ENCODE measurements around the gene GRIN2C. TPM values are rescaled to one million over a fixed set of nuclear protein-coding genes. Genes with fewer than 3 reads are reported as not detected.

The GRIN2C gene
- total and polyA plus RNA-seq, 2 donors from 2014 or later, result 0.15 to 0.31 TPM

DNA sequence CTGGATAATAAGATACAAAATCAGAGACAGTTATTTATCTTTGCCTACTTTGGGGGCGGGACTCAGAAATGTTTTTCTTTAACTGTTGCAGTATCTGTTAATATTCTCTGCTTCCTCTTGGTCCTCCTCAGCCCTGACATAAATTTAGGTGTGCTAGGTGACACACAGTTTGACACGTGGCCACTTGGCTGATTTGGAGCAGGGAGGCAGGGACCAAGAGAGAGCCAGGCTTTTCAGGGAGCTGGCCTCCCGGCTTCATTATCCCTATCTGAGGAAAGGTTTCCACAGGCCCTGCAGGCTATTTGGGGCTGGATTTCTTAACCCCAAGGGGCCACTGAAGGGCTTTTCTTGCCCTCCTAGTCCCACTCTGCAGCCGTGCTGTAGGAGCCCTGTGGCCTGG is 63.5 kb downstream of the GRIN2C start:
- DNase-seq, result no peak
- Histone ChIP-seq H3K9me3 (ENCODE audit: control insufficient read depth in 2 of 3, insufficient read depth in 1 of 3, low read length in 3 of 3) (no peaks in the 10 kb centered on the region), H3K4me1 (ENCODE audit: control insufficient read depth in 2 of 3, insufficient read depth in 2 of 3, low read depth in 1 of 3, low read length in 3 of 3) (no peaks in the 10 kb centered on the region), H3K27ac (ENCODE audit: low read depth in 2 of 2, low read length in 2 of 2) (no peak overlapping the region), H3K36me3 (ENCODE audit: control insufficient read depth in 2 of 3, insufficient read depth in 3 of 3, low read length in 3 of 3) (peaks cover 0 to 13% (median 12%) of the 10 kb centered on the region in 3 donors), H3K9ac (ENCODE audit: low read length in 3 of 3) (no peak overlapping the region), H3K27me3 (ENCODE audit: control insufficient read depth, insufficient read depth, low read length) (no peaks in the 10 kb centered on the region), H3K4me3 (ENCODE audit: low read length in 3 of 3) (no peak overlapping the region)
- intact Hi-C loops (cut with DNase I), result no loop called here
- FAIRE-seq, result no peak
- TF ChIP-seq, protein P1, sequence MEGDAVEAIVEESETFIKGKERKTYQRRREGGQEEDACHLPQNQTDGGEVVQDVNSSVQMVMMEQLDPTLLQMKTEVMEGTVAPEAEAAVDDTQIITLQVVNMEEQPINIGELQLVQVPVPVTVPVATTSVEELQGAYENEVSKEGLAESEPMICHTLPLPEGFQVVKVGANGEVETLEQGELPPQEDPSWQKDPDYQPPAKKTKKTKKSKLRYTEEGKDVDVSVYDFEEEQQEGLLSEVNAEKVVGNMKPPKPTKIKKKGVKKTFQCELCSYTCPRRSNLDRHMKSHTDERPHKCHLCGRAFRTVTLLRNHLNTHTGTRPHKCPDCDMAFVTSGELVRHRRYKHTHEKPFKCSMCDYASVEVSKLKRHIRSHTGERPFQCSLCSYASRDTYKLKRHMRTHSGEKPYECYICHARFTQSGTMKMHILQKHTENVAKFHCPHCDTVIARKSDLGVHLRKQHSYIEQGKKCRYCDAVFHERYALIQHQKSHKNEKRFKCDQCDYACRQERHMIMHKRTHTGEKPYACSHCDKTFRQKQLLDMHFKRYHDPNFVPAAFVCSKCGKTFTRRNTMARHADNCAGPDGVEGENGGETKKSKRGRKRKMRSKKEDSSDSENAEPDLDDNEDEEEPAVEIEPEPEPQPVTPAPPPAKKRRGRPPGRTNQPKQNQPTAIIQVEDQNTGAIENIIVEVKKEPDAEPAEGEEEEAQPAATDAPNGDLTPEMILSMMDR (IDR thresholded peaks at IDR 0.05; ENCODE audit: borderline replicate concordance, extremely low read depth, insufficient read depth), result no peak

DNA sequence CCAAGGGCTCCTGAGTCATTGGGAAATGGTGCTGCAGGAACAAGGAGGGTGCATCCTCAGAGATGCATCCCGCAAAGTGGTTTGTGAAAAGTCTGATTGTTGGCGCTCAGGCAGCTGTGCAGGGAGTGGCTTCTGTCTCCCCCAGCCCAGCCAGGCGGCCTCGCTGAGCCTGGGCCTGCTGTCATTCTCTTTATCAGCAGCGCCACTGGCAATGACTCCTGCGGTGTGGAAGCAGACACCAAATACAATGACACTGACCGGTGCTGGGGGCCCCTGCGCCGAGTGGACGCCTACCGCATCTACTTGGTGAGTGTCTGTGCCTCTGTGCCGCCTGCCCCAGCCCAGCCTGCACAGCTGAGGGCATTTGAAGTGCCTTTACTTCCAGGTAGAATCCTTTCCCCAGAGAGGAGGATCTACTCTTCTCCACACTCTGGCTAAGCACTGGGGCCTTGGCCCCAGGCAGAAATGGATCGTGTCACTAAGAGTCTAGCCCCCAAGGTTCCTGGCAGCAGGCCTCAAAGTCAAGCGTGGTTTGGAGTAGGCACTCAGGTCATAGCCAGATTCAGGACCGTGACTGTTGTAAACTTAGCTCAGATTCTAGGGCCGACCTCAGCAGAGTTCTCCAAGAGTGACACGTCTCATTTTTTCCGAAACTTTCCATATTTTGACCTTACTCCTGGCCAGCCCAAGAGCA is 64.2 kb downstream of the GRIN2C start:
- Histone ChIP-seq H3K4me1 (ENCODE audit: control insufficient read depth in 2 of 3, insufficient read depth in 2 of 3, low read depth in 1 of 3, low read length in 3 of 3) (no peaks in the 10 kb centered on the region), H3K27ac (ENCODE audit: low read depth in 2 of 2, low read length in 2 of 2) (no peak overlapping the region), H3K27me3 (ENCODE audit: control insufficient read depth, insufficient read depth, low read length) (no peaks in the 10 kb centered on the region), H3K9me3 (ENCODE audit: control insufficient read depth in 2 of 3, insufficient read depth in 1 of 3, low read length in 3 of 3) (no peaks in the 10 kb centered on the region), H3K4me3 (ENCODE audit: low read length in 3 of 3) (no peak overlapping the region), H3K9ac (ENCODE audit: low read length in 3 of 3) (no peak overlapping the region), H3K36me3 (ENCODE audit: control insufficient read depth in 2 of 3, insufficient read depth in 3 of 3, low read length in 3 of 3) (peaks cover 0 to 13% (median 8%) of the 10 kb centered on the region in 3 donors)
- no peak for FAIRE-seq
- DNase-seq, result no peak
- intact Hi-C loops (cut with DNase I), result no loop called here
- TF ChIP-seq, protein P1 (IDR thresholded peaks at IDR 0.05; ENCODE audit: borderline replicate concordance, extremely low read depth, insufficient read depth), result no peak

DNA sequence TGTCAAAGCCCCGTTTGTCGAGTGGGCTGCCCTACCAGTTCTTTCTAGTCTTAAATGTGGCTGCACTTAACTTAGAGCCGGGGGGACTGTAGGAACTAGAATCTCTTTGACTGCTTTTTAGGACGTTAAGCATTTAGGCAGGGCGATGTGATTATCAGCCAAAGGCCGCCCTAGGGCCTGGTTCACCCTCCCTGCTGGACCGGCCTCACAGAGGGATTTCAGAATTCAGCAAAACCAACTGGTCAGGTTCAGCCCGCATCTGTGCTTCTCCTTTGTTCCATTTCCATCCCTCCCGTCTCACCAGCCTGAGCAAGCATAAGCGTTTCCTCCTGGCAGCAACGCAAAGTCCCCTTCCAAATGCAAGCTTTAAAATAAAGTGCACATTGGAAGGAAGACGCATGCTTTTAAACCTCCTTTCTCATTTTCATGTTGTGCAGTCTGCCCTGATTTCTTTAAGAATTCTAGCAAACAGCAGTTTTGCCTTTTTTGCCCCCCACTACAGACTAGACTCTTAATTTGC is 67.0 kb downstream of the GRIN2C start:
- DNase-seq (no peak), FAIRE-seq (no peak)
- no peaks in the 10 kb centered on the region for H3K4me1 ChIP-seq (ENCODE audit: control insufficient read depth in 2 of 3, insufficient read depth in 2 of 3, low read depth in 1 of 3, low read length in 3 of 3)
- H3K27ac ChIP-seq (ENCODE audit: low read depth in 2 of 2, low read length in 2 of 2), result no peak overlapping the region
- no peaks in the 10 kb centered on the region for H3K27me3 ChIP-seq (ENCODE audit: control insufficient read depth, insufficient read depth, low read length)
- no peaks in the 10 kb centered on the region for H3K9me3 ChIP-seq (ENCODE audit: control insufficient read depth in 2 of 3, insufficient read depth in 1 of 3, low read length in 3 of 3)
- no peak overlapping the region for H3K9ac ChIP-seq (ENCODE audit: low read length in 3 of 3)
- peaks cover 0 to 9% (median 8%) of the 10 kb centered on the region in 3 donors for H3K36me3 ChIP-seq (ENCODE audit: control insufficient read depth in 2 of 3, insufficient read depth in 3 of 3, low read length in 3 of 3)
- intact Hi-C loops (cut with DNase I), result loop anchor here (5.0 kb wide), 1 partner anchor 70 kb away; no protein-coding TSS in a partner anchor
- no peak overlapping the region for H3K4me3 ChIP-seq (ENCODE audit: low read length in 3 of 3)
- TF ChIP-seq, protein P1 (IDR thresholded peaks at IDR 0.05; ENCODE audit: borderline replicate concordance, extremely low read depth, insufficient read depth), result no peak

Other genes starting within 250 kb of the GRIN2C start
- 2.5 TPM for gene CD300E, start 236.1 kb downstream of the GRIN2C start, total RNA-seq
- gene CD300E, start 236.1 kb downstream of the GRIN2C start, polyA plus RNA-seq (ENCODE audit: insufficient read depth, low read depth, low replicate concordance), result 0.39 TPM
- gene CD300LF, start 147.0 kb downstream of the GRIN2C start, total RNA-seq, result 3.1 TPM
- gene CD300LF, start 147.0 kb downstream of the GRIN2C start, polyA plus RNA-seq (ENCODE audit: insufficient read depth, low read depth, low replicate concordance), result 0.49 TPM
- gene RAB37, start 122.6 kb downstream of the GRIN2C start, total RNA-seq, result 5.6 TPM
- gene RAB37, start 122.6 kb downstream of the GRIN2C start, polyA plus RNA-seq (ENCODE audit: insufficient read depth, low read depth, low replicate concordance), result 1.7 TPM
- gene NHERF1, start 111.3 kb downstream of the GRIN2C start, total RNA-seq, result 71.3 TPM
- 448 TPM for gene NHERF1, start 111.3 kb downstream of the GRIN2C start, polyA plus RNA-seq (ENCODE audit: insufficient read depth, low read depth, low replicate concordance)
- 41.5 TPM for gene NAT9, start 83.5 kb downstream of the GRIN2C start, total RNA-seq
- gene NAT9, start 83.5 kb downstream of the GRIN2C start, polyA plus RNA-seq (ENCODE audit: insufficient read depth, low read depth, low replicate concordance), result 33.5 TPM
- gene FDXR, start 13.1 kb upstream of the GRIN2C start, total RNA-seq, result 9.0 TPM
- gene FDXR, start 13.1 kb upstream of the GRIN2C start, polyA plus RNA-seq (ENCODE audit: insufficient read depth, low read depth, low replicate concordance), result 15.2 TPM
- not detected for gene FADS6, start 33.7 kb upstream of the GRIN2C start, total RNA-seq
- gene FADS6, start 33.7 kb upstream of the GRIN2C start, polyA plus RNA-seq (ENCODE audit: insufficient read depth, low read depth, low replicate concordance), result not detected
- gene USH1G, start 63.4 kb upstream of the GRIN2C start, total RNA-seq, result 0.22 TPM
- gene USH1G, start 63.4 kb upstream of the GRIN2C start, polyA plus RNA-seq (ENCODE audit: insufficient read depth, low read depth, low replicate concordance), result 0.17 TPM
- not detected for gene OTOP2, start 64.4 kb upstream of the GRIN2C start, total RNA-seq
- gene OTOP2, start 64.4 kb upstream of the GRIN2C start, polyA plus RNA-seq (ENCODE audit: insufficient read depth, low read depth, low replicate concordance), result not detected
- not detected for gene OTOP3, start 76.0 kb upstream of the GRIN2C start, total RNA-seq
- not detected for gene OTOP3, start 76.0 kb upstream of the GRIN2C start, polyA plus RNA-seq (ENCODE audit: insufficient read depth, low read depth, low replicate concordance)
- 32.6 TPM for gene HID1, start 112.9 kb upstream of the GRIN2C start, total RNA-seq
- gene HID1, start 112.9 kb upstream of the GRIN2C start, polyA plus RNA-seq (ENCODE audit: insufficient read depth, low read depth, low replicate concordance), result 13.6 TPM
- 29.3 TPM for gene CDR2L, start 127.7 kb upstream of the GRIN2C start, total RNA-seq
- 12.5 TPM for gene CDR2L, start 127.7 kb upstream of the GRIN2C start, polyA plus RNA-seq (ENCODE audit: insufficient read depth, low read depth, low replicate concordance)
- gene MRPL58, start 152.8 kb upstream of the GRIN2C start, total RNA-seq, result 23.1 TPM
- gene MRPL58, start 152.8 kb upstream of the GRIN2C start, polyA plus RNA-seq (ENCODE audit: insufficient read depth, low read depth, low replicate concordance), result 84.5 TPM
- gene ATP5PD, start 187.1 kb upstream of the GRIN2C start, total RNA-seq, result 261 TPM
- gene ATP5PD, start 187.1 kb upstream of the GRIN2C start, polyA plus RNA-seq (ENCODE audit: insufficient read depth, low read depth, low replicate concordance), result 916 TPM
- gene KCTD2, start 187.3 kb upstream of the GRIN2C start, total RNA-seq, result 30.2 TPM
- 26.0 TPM for gene KCTD2, start 187.3 kb upstream of the GRIN2C start, polyA plus RNA-seq (ENCODE audit: insufficient read depth, low read depth, low replicate concordance)
- gene SLC16A5, start 228.1 kb upstream of the GRIN2C start, total RNA-seq, result 184 TPM
- 28.4 TPM for gene SLC16A5, start 228.1 kb upstream of the GRIN2C start, polyA plus RNA-seq (ENCODE audit: insufficient read depth, low read depth, low replicate concordance)